ENCODE data around the gene GSK3A.

The GSK3A gene

DNA sequence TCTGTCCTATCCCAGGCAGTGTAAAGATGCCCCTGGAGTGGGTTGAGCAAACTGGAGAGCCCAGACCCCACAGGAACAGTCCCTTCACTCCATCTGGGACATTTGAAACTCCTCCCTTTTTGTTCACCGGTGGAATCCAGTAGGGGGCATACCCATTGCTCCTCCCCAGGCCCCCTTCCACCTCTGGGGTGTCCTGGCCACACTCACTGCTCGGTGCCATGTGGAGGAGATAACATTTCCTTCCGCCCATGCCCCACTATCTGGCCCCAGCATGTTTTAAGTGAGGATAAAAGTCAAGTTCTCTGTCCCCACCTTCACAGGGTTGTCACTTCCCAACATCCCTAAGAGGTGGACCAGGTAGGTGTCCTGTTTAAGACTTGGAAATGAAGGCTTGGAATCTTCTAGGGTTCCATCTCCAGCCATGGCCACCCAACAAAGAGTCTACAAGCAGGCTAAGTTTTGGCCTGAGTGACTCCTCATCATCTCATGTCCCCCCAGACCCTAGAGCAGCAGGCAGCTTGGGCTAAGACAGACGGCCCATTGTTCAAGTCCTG lies 13.0 kb downstream of the GSK3A start:
- no peak for DNase-seq

DNA sequence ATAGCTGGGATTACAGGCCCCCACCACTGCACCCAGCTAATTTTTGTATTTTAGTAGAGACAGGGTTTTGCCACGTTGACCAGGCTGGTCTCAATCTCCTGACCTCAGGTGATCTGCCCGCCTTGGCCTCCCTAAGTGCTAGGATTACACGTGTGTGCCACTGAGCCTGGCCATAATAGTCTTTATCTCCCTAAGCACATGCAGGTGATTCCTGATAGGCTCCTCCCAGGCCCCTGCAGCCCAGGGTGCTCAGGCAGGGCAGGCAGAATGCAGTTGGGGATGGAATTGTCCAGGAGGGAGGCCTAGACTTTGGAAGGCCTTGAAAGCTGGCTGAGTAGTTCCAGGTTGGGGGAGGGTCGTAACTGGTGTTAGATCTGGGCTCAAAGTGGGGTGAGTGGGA lies 13.8 kb downstream of the GSK3A start:
- DNase-seq: no peak

- DNase-seq: no peak
Observed at GRCh38 chr19:42226886-42227285, 15.5 kb downstream of the GSK3A start.

GRCh38 chr19:42225718-42226292 lies 16.6 kb downstream of the GSK3A start:
- no peak for DNase-seq

DNA sequence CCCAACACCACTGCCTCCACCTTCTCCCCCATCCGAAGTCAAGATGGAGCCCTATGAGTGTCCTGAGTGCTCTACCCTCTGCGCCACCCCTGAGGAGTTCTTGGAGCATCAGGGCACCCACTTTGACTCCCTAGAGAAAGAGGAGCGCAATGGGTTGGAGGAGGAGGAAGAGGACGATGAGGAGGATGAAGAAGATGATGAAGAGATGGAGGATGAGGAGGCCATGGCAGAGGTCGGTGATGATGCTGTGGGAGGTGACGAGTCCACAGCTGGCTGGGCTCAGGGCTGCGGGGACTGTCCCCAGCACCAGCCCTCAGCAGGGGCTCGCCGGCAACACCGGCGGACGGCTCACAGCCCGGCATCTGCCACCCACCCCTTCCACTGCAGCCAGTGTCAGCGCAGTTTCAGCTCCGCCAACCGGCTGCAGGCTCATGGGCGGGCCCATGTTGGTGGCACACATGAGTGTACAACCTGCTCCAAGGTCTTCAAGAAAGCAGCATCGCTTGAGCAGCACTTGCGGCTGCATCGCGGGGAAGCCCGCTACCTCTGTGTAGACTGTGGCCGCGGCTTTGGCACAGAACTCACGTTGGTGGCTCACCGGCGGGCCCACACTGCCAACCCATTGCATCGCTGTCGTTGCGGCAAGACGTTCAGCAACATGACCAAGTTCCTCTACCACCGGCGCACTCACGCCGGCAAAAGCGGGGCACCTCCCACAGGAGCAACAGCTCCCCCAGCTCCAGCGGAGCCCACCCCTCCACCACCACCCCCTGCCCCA lies 17.3 kb downstream of the GSK3A start:
- DNase-seq: no peak

DNA sequence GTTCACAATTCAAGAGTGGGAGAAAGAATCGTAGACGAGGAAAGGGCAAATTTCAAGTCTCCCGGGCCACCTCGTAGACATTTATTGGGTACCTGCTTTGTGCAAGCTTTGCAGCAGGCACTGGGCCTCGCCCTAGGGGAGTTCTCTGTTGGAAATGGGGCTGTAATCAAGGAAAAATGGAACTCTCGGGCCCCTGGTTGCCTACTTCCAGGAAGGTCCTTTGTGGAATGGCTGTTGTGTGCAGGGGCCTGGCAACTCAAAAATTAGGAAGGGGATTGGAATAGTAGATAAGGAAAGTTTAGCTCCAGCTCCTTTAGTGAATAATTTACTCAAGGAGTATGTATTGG lies 21.7 kb downstream of the GSK3A start:
- no peak for DNase-seq

- DNase-seq: peak; percentile 83 to 99 (median 94)
Observed at GRCh38 chr19:42219812-42220750, 22.3 kb downstream of the GSK3A start, which contains the start of gene ZNF526. Gene ZNF526, plus strand, starts transcription at chr19:42220312. Its CDS starts 4,092 bp downstream, at chr19:42224404.

GRCh38 chr19:42217520-42218437 lies 24.6 kb downstream of the GSK3A start, which contains the start of gene DEDD2:
Gene DEDD2, minus strand, starts transcription at chr19:42217677. Its CDS starts 670 bp downstream, at chr19:42217007.
- DNase-seq: peak; percentile 78 to 98 (median 94)

GRCh38 chr19:42216653-42217519 lies 25.5 kb downstream of the GSK3A start:
- peak in 39 of 51 donors; percentile 16 to 75 (median 50) for DNase-seq

DNA sequence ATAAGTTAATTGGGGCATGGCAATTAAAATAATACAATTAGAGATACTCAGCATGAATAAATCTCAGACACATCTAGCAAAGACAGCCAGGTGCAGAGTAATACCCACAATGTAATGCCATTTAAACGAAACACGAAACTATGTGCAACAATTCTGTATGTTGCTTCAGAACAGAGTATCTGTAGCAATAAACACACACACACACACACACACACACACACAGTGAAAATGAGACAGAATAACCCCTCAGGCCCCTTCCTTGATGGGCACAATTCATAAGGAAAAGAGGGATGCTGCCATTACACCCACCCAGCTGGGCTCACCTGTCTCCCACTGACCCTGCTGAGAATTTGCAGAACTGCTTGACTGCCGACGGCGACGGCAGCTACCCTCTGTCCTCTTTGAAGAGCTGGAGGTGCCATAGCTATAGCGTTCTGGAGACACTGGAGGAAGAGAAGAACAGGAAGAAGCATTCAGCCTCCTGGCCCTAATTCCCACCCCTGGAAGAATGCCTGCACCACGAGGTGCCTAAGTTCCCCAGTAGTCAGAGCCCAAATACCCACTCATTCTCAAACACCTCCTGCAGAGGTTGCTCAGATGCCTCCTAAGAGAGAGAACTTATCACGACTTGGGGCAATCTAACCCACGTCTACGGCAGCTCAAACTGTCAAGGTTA lies 27.5 kb downstream of the GSK3A start:
- no peak for DNase-seq

- DNase-seq: no peak
Observed at GRCh38 chr19:42212886-42213285, 29.5 kb downstream of the GSK3A start.

DNA sequence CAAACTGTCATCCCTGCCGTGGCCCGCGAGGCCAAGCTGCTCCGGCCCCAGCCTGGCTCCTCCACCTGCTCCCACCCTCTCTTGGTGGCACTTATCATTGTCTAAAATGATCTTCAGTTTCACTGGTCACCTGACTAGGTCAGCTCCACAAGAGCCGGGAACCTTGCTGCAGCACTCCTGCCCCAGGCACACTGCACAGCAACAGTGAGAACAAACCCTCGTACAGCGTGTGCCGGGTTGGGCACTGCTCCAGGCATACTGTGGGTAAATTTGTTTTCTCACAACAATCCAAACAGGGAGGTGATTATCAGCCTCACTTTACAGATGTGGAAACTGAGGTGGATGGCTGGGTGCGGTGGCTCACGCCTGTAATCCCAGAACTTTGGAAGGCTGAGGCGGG lies 33.8 kb downstream of the GSK3A start:
- no peak for DNase-seq

GRCh38 chr19:42207767-42208271 lies 34.6 kb downstream of the GSK3A start:
- DNase-seq: peak in 1 of 51 donors; percentile 48

DNA sequence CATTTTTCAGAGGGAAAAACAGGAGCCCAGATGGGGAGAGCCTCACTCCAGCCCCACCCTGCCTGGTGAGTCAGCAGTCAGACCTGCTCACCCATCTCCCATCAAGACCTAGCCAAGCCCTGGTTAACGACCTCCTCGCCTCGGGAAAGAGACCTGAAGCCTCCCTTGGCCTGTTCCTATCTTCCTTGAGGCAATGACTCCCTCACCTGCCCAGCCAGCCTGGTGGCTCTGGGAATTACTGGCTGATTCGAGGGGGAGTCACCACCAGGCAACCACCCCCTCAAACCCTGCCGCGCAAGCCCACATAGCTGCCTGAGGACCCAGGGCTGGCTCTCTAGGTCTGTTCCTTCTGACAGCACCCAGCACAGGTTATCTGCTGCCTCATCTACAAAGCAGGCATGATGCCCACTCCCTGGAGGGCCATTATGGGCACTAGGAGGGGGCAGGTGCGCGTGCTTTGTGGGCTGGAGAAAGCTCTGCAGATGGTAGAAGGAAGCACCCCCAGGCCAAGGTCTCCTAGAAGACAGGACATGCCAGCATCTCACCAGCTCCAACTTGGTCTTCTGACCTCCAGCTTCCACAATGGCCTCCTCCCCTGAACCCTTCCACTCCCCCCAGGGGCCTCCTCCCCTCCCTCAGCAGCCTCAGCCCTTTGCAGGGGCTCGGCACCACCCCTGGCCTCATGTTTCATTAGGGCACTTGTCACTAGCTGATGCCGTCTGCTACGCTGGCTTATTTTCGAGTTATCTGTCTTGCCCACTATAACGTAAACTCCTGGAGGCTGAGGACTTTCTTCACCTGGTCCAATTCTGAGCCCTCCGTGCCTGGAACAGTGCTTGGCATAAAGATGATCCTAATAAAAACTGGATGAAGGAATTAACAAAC lies 35.3 kb downstream of the GSK3A start:
- no peak for DNase-seq

GRCh38 chr19:42204664-42205063 lies 37.7 kb downstream of the GSK3A start:
- DNase-seq: no peak

GRCh38 chr19:42203700-42204099 lies 38.7 kb downstream of the GSK3A start:
- no peak for DNase-seq

DNA sequence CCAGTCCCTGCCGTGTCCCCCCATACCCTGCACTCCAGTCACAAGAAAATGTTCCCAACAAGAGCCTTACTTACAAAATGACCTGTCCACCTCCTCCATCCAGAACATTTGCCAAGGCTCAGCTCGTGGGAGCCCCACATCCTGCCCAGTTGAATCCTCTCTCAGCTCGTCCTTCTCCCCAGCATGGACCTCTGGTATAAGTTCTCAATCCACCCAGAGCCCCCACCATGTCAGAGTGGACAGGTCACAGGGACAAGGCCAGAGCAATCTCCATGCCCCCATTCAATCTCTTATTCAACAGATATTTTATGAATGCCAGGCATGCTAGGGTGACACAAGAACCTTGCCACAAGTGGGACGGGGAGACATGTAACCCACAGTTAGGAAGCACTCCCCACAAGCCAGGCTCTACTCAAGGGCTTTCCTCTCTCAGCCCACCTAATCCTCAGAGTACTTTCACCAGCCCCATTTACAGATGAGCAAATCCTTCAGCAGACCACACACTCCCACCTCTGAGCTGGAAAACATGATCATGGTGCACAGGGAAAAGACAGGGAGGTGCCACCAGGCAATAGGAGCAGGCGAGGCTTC lies 40.0 kb downstream of the GSK3A start:
- no peak for DNase-seq

Data from hypothalamus (tissue), 51 donors.